Pancreas (tissue), 10 donors: ENCODE data around the gene ACY1. TPM values are rescaled to one million over a fixed set of nuclear protein-coding genes. Genes with fewer than 3 reads are reported as not detected.

Source experiments
- ATAC-seq, 4 donors: fragments of 200-7000 bp; cut with Tn5 transposase; one replicate each; pipeline versions ENCODE4 v1.8.0 to v1.9.1; 2020; ENCODE audit warnings: mild to moderate bottlenecking in 4 of 4, moderate library complexity in 4 of 4
- DNase-seq, 6 donors: peaks; one replicate each; pipeline ENCODE4 v3.0.0-alpha.2; 2020
- FAIRE-seq: peaks from 2 replicates; lab custom pipeline; 2012; peaks lifted over from hg19 to GRCh38; lab: Jason Lieb, UNC
- H3K27ac ChIP-seq, 4 donors: fragments of 200-600 bp; sonication (generic); 1 replicate in 3 of 4; 2 replicates in 1 of 4; pipeline versions ENCODE4 v1.5.0 to v1.8.0; 2020
- H3K27me3 ChIP-seq, 4 donors: fragments of 200-600 bp; one replicate each; pipeline ENCODE4 v1.8.0; 2021
- H3K36me3 ChIP-seq, 3 donors: fragments of 200-600 bp; sonication (generic) in 1 of 3; one replicate each; pipeline versions ENCODE4 v1.5.0 to v1.8.0; 2020 to 2021
- H3K4me1 ChIP-seq, 3 donors: fragments of 200-600 bp; one replicate each; pipeline ENCODE4 v1.8.0; 2021
- H3K4me3 ChIP-seq, 4 donors: fragments of 200-600 bp; sonication (generic) in 2 of 4; one replicate each; pipeline versions ENCODE4 v1.5.0 to v1.8.0; 2020 to 2021
- H3K9me3 ChIP-seq, 4 donors: fragments of 200-600 bp; one replicate each; pipeline ENCODE4 v1.8.0; 2021
- CTCF ChIP-seq, 4 donors: fragments of 200-600 bp; sonication (generic) in 3 of 4; IDR thresholded peaks; one replicate each; pipeline versions ENCODE4 v1.5.0 to v1.8.0; 2021; ENCODE audit warnings: antibody characterized with exemption in 4 of 4
- WGBS, 2 donors: extraction: QIAGEN DNeasy Blood & Tissue Kit; methylation state at CpG; one replicate each; pipeline ENCODE4 v1.1.7; 2013; 5-methylcytosine and 5-hydroxymethylcytosine counted together
- intact Hi-C, 3 donors: fragments of 100-400 bp; cut with DNase I; formaldehyde crosslinking; loops; one replicate each; pipeline versions ENCODE4 v1.11.1 to v1.14.2; 2022
- polyA plus RNA-seq, 2 donors: library from polyadenylated mRNA; stranded (reverse); fragments of 200-250 nt; gene quantifications; one replicate each; pipeline ENCODE4 v1.2.3, GENCODE V29; 2013
- total RNA-seq, 6 donors: library from RNA; stranded (reverse); fragmentation: NEBNext Ultra II Directional in 4 of 6; extraction: Animal tissue kit (Norgen Biotek cat#: 25700) in 4 of 6; gene quantifications; one replicate each; pipeline versions ENCODE4 v1.2.1 to v1.2.4, GENCODE V29; 2021 to 2023
- donor health status: healthy with polysubstance abuse.
- donor health status: DM: no; HTN: no; CAD: no; lungs with moderate emphysema.
- donor health status: DM: no; HTN: no; CAD: no.
- donor health status: control.
- donor health status: control.
- donor health status: Bipolar disorder and iron deficiency.
- donor health status: DM: yes; HTN: yes; CAD: no.
- donor health status: DM: no; HTN: no; CAD: no.
- donor health status: DM: no; HTN: no; CAD: no.
- donor health status: DM: yes; HTN: yes; CAD: no.

The ACY1 gene
- total and polyA plus RNA-seq, 8 donors: 5.7 to 21.5 (median 15.6) TPM

DNA sequence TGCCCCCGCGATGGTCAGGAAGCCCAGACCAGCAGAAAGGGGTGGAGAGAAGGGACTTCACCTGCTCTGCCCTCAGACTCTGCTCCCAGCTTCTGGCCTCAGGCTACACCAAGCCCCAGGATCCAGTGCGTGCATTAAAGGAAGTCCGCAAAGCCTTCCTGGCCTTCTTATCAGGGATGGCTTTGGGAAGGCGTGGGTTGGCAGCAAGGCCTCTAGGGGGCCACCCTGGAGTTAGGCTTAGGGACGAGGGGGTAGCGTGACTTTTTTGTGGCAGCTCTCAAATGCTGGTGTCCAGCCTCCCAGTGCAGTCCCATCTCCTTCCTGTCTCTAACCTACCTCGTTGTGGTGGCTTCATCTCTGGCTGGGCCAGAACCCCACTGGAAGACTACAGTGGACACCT, 31.3 kb downstream of the ACY1 start:
- H3K27ac ChIP-seq: no peak overlapping the region
- DNase-seq: no peak
- H3K27me3 ChIP-seq: no peaks in the 10 kb centered on the region
- ATAC-seq: no peak
- H3K4me1 ChIP-seq: no peaks in the 10 kb centered on the region
- no peaks in the 10 kb centered on the region for H3K36me3 ChIP-seq
- no peaks in the 10 kb centered on the region for H3K9me3 ChIP-seq
- 76 to 78% methylated on average over 8 of the region's 8 CpGs for WGBS, 2 donors
- no peak overlapping the region for H3K4me3 ChIP-seq
- FAIRE-seq: no peak
- TF ChIP-seq CTCF (IDR thresholded peaks at IDR 0.05): no peak
- intact Hi-C loops: no loop called here

DNA sequence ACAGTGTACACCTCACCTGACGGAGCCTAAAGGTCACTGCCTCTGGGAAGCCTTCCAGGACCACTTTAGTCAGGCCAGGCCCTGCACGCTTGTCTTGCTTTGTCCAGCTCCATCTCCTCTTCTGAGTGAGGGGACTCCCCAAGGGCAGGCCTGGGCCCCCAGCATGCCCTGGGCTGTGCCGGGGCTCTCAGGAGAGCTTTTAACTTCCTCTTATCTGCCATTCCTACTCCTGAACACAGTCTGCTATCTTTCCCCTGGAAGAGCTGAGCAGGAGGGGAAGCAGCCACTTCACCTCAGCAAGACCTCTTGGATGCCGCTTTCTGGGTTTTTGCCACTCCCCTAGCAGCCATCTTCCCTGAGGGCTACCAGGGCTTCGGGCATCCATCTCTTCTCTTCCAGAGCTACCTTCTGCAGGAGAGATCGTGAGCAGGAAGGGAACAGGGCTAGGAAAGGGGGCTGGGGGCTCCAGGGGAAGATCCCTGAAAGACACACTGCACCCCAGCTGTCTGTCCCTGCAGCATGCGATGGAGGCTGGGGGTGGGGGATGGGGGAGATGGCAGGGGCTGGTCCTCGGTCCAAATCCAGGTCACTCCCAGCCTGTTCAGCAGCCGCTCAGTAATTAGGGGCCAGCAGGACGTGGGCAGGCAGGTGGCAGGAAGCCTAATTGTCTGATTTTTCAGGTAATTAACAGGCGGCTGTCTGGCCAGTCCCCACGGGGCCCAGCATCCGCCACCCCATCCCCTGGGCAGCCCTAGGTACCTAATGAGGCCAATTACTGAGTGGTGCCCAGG, 32.3 kb downstream of the ACY1 start:
- DNase-seq: no peak
- Histone ChIP-seq H3K27ac (no peak overlapping the region), H3K4me1 (no peaks in the 10 kb centered on the region), H3K9me3 (no peaks in the 10 kb centered on the region), H3K27me3 (no peaks in the 10 kb centered on the region), H3K36me3 (no peaks in the 10 kb centered on the region), H3K4me3 (no peak overlapping the region)
- TF ChIP-seq CTCF (IDR thresholded peaks at IDR 0.05): no peak
- ATAC-seq: peak in 2 of 4 donors; percentile 40 to 53
- WGBS, 2 donors: 67 to 77% methylated on average over 13 of the region's 13 CpGs
- FAIRE-seq: no peak
- intact Hi-C loops: no loop called here

- intact Hi-C loops: no loop called here
- ATAC-seq (no peak), DNase-seq (no peak), FAIRE-seq (no peak)
- WGBS, 2 donors: 83 to 88% methylated on average over 11 of the region's 11 CpGs
- no peak overlapping the region for H3K27ac ChIP-seq
- no peak for TF ChIP-seq CTCF (IDR thresholded peaks at IDR 0.05)
- H3K36me3 ChIP-seq: no peaks in the 10 kb centered on the region
- H3K4me1 ChIP-seq: no peaks in the 10 kb centered on the region
- no peaks in the 10 kb centered on the region for H3K9me3 ChIP-seq
- H3K4me3 ChIP-seq: no peak overlapping the region
- H3K27me3 ChIP-seq: no peaks in the 10 kb centered on the region
These were observed 34.3 kb downstream of the ACY1 start for GRCh38 chr3:52017586-52017985.

DNA sequence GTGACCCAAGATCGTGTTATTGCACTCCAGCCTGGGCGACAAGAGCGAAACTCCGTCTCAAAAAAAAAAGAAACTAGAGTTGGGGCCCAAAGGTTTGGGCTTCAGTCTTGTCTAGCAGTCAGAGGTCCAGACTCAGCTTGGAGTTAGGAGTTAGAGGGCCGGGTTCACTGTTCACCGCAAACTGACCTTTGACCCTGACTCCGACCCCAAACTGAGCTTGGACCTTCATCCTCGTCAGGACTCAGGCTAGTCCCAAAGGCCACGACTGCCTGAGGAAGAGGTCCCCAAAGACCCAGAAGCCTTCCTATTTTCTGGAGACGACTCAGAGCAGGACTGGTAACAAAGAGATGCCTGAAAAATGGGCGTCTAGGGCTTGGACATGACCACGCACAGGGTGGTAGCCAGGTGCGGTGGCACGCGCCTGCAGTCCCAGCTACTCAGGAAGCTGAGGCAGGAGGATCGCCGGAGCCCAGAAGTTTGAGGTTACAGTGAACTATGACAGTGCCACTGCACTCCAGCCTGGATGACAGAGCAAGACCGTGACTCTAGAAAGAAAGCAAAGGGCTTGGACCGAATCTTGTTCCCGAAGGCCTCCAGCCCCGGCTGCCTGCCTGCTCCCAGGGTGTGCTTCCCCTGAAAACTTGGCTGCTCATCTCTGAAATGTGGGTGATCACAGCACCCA, 35.1 kb downstream of the ACY1 start:
- Histone ChIP-seq H3K36me3 (no peaks in the 10 kb centered on the region), H3K27me3 (no peaks in the 10 kb centered on the region), H3K9me3 (no peaks in the 10 kb centered on the region), H3K4me3 (no peak overlapping the region), H3K4me1 (no peaks in the 10 kb centered on the region), H3K27ac (no peak overlapping the region)
- intact Hi-C loops: no loop called here
- DNase-seq (no peak), FAIRE-seq (no peak), ATAC-seq (no peak)
- WGBS, 2 donors: 88 to 91% methylated on average over 21 of the region's 21 CpGs
- no peak for TF ChIP-seq CTCF (IDR thresholded peaks at IDR 0.05)
